Measurements from ENCODE around the gene TCEANC.

DNA sequence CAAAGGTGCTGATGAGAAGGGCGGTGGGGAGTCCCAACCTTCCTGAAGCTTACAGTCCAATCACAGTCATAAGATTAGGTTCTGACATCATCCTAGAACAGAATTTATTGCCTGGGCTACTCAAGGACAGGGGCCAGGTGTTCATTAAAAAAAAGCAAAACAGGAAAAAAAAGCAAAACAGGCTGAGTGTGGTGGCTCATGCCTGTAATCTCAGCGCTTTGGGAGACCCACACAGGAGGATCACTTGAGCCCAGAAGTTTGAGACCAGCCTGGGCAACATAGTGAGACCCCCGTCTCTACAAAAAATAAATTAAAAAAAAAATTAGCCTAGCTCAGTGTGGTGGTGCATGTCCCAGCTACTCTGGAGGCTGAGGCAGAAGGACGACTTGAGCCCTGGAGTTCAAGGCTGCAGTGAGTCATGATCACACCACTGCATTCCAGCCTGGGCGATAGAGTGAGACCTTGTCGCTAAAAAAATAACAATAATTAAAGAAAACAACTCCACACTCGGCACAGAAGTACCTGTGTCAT is 39.0 kb downstream of the TCEANC start:
- TF ChIP-seq EZH2 (IDR thresholded peaks at IDR 0.05; ENCODE audit: insufficient read depth, poor library complexity, severe bottlenecking) = no peak
- TF ChIP-seq EZH2phosphoT487 (IDR thresholded peaks at IDR 0.05; ENCODE audit: insufficient read depth, low read depth) = no peak

All from GM23248 (cell line).